NOMO-1 (cell line): ENCODE measurements around the gene SLC16A11.
"Not testable (repeated sequence)": the region's sequence is repeated elsewhere in the genome, so short reads cannot be mapped to it uniquely, and the experiment has no call there.

Experiments used
- DNase-seq, 2 experiments: peaks; one replicate each; lab custom pipeline; 2025; ENCODE audit not compliant: unreplicated experiment in 2 of 2; lab: John Stamatoyannopoulos, UW

Gene SLC16A11

DNA sequence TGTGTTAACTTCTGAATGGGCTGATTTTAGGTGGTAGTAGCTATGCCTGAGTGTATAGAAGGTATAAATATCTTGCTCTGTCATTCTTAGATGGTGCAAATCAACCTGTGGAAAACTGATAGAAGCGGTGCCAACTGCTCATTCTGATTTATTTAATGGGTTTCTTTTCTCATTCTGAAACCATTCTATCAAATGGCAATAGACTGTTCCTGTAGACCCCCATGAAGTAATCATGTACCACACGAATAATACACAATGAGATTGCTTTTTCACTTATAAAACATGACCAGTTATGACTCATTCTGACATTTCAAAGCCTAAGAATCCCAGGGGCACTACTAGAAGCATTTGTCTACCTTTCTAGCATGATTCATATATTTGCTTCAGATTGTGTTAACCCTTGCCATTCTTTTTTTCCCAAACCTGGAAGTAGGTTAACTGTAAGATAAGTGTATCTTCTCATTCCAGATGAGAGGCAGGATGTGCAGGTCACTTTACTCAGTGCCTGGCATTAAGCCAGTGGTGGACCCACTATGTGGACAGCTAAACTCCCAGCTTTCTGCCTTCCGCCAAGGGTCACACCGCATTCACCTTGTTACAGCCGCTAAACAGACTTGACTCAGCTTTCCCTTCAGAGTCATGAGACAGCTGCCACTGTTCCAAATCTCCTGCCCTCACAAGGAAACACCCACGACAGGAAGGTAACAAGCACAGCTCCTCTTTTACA, 16.4 kb upstream of the SLC16A11 start:
- no peak for DNase-seq

DNA sequence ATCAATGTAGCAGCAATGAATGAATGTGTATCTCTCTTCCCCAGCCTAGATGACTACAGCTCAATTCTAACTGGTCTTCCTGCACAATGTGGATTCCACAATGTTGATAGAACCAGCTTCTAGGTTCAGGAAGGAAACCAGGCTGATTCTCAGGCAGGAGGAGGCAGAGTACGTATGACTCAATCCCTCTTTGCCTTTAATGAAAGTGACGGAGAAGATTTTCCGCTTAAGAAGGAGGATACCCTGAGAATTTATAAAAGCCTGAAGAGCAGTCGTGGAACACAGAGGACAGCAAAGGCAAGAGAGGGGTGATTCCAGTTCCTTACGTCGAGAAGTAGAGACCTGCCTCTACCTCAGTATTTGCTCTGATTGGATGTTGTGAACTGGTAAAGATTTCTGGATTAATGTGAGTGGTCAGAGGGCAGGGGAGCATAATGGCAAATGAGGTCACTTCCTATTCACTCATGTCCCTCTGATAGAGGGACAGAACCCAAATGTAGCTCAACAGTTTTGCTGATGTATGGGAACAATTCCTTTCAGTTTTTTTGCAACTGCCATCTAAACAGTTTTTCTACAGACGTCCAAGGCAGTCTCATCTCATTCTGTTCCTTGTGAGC, 15.0 kb upstream of the SLC16A11 start:
- DNase-seq: no peak

GRCh38 chr17:7056386-7056785, 12.5 kb upstream of the SLC16A11 start:
- no peak for DNase-seq

GRCh38 chr17:7050583-7050982, 6.7 kb upstream of the SLC16A11 start:
- DNase-seq: not testable (repeated sequence)

DNA sequence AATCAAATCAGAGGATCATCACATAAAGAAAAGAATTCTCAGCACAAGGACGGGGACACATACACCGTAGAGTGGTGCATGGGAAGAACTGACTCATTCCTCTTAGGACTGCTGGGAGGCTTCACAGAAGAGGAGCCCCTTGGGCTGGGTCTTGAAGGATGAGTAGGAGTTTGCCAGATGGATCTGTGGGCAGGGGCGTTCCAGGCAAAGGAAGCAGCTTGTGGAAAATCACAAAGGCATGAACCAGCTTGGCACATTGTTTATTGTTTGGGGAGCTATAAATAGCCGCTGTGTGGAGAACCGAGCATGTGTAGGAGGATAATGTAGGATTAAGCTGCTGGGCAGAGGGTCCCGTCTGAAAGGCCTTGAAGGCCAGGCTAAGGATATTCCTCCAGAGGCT, 5.1 kb upstream of the SLC16A11 start:
- DNase-seq: no peak

GRCh38 chr17:7047566-7047965, 3.7 kb upstream of the SLC16A11 start:
- no peak for DNase-seq

DNA sequence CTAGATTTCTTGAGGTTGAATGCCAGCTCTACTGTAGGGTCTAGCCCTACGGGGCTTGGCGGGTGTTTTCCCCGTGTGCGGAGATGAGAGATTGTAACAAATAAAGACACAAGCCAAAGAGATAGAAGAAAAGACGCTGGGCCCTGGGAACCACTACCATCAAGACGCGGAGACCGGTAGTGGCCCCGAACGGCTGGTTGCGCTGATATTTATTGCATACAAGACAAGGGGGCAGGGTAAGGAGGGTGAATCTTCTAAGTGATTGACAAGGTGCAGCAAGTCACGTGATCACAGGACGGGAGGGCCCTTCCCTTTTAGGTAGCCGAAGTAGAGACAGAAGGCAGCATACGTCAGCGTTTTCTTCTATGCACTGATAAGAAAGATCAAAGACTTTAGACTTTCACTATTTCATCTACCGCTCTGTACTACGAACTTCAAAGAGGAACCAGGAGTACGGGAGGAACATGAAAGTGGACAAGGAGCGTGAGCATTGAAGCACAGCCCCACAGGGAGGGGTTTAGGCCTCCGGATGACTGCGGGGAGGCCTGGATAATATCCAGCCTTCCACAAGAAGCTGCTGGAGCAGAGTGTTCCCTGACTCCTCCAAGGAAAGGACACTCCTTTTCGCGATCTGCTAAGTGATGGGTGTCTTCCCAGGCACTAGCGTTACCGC, 3.0 kb upstream of the SLC16A11 start:
- peak; percentile 24 to 62 for DNase-seq

DNA sequence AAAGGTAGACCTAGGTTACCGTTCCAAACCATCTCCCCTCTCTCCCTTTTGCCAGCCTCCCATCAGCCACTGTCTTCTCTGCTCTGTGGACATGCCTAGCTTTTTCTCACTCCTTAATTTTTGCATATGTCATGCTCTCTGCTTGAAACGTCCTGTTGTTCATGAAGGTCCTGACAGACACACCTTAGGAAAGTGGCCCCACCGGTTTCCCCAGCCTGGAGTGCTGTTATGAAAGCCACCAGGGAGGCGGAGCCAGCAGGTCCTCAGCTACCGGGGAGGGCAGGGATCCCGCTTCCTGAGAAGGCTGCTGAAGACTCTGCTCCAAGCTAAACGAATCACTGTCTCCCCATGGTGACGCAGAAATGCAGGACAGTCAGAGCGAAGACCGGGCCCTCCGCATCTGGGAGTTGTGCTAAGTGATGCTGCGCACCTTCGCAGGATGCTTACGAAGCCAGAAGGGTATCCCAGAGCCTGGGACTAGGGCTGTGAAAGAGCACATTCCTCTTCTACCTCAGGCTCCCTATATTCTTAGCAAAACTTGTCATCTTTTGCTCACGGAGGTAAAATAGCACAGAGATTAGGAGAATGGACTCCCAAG, 2.3 kb upstream of the SLC16A11 start:
- no peak for DNase-seq

- peak; percentile 13 to 74 for DNase-seq
Observed at GRCh38 chr17:7045492-7046126, 1.7 kb upstream of the SLC16A11 start.

DNA sequence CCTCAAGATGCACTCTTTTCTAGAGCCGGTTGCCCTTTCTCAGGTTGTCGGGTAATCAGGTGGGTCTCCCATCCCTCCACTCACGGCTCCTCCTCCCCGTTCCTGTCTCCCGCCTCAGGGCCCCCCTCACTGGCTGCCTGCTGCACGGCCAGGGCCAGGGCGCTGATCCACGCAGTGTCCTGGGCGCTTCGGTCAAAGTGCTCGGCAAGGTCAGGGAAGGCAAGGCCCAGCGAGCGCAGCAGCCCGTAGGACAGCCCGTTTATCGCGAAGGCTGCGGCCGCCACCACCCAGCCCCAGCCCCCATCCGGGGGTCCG, 753 bp downstream of the SLC16A11 start:
- DNase-seq: no peak

GRCh38 chr17:7042501-7043181, 1.3 kb downstream of the SLC16A11 start:
- DNase-seq: no peak

GRCh38 chr17:7041607-7042500, 2.0 kb downstream of the SLC16A11 start:
- no peak for DNase-seq

DNA sequence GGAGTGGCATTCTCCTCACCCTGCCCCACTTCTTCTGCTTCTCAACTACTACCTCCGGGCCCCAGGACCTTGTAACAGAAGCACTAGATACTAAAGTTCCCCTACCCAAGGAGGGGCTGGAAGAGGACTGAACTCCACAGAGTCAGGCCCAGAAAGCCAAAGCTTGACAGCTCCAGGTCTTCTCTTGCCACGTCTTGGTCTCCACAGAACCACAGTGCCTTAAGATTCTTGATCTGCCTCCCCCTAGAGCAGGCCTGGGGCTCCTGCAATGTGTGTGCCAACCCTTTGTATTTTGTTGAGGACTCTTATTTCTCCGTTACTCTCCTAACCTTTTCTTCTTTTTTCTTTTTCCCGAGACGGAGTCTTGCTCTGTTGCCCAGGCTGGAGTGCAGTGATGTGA, 4.1 kb downstream of the SLC16A11 start:
- DNase-seq: no peak

GRCh38 chr17:7038025-7038862, 5.6 kb downstream of the SLC16A11 start:
- no peak for DNase-seq

- DNase-seq: peak; percentile 96 to 97
Observed at GRCh38 chr17:7035591-7036368, 8.1 kb downstream of the SLC16A11 start, which contains the start of gene SLC16A13. TSS of gene SLC16A13 (plus strand) at chr17:7036015. CDS start at chr17:7036383, 368 bp downstream.

GRCh38 chr17:7034955-7035590, 8.8 kb downstream of the SLC16A11 start:
- DNase-seq: peak; percentile 38 to 42

- DNase-seq: no peak
Observed at GRCh38 chr17:7029659-7030058, 14.2 kb downstream of the SLC16A11 start.
